ENCODE data around the gene SPRR2F. TPM values are rescaled to one million over a fixed set of nuclear protein-coding genes. Genes with fewer than 3 reads are reported as not detected.

The SPRR2F gene
- total RNA-seq (2014; rRNA removed; shearing (Covaris generic)) (not detected in 2 replicates), polyA plus RNA-seq (2016; fragmentation: Nextera tagmentation; extraction: Ambion mirVana) (0.44 and 0.57 TPM in 2 replicates)
- long read RNA-seq: 0 reads

- Mint-ChIP-seq H3K36me3 (ENCODE audit: low read depth) (peaks cover 3% of the 10 kb centered on the region; the same call in 1 of the 3 replicates), H3K27me3 (ENCODE audit: insufficient read depth, low read depth, poor library complexity) (peaks cover 2% of the 10 kb centered on the region), H3K4me3 (no peak within 1 kb of the TSS), H3K9me3 (peaks cover 3% of the 10 kb centered on the region), H3K27ac (no peak within 1 kb of the TSS; the same call in 1 of the 2 replicates), H3K4me1 (peaks cover 12% of the 10 kb centered on the region)
- no peak within 1 kb of the TSS for H3K4me3 ChIP-seq
- TF ChIP-seq REST (IDR thresholded peaks at IDR 0.05; ENCODE audit: unreplicated experiment): no peak
- no peak for TF ChIP-seq EZH2phosphoT487 (IDR thresholded peaks at IDR 0.05; ENCODE audit: unreplicated experiment)
- no peak for TF ChIP-seq ZNF114 (CRISPR knock-in tag; IDR thresholded peaks at IDR 0.05)
- TF ChIP-seq ZNF331 (CRISPR knock-in tag; IDR thresholded peaks at IDR 0.05; ENCODE audit: low read depth): no peak
- TF ChIP-seq JUNB (IDR thresholded peaks at IDR 0.05; ENCODE audit: unreplicated experiment): no peak
- no peak for TF ChIP-seq CTCF (conservative IDR thresholded peaks at IDR 0.05; ENCODE audit: low read depth in 2 of 2)
- TF ChIP-seq POLR2AphosphoS5 (IDR thresholded peaks at IDR 0.05; ENCODE audit: low read depth): no peak
- no peak for TF ChIP-seq STAT1 (IDR thresholded peaks at IDR 0.05; ENCODE audit: unreplicated experiment)
- no peak for TF ChIP-seq ETS1 (IDR thresholded peaks at IDR 0.05)
- TF ChIP-seq EZH2 (IDR thresholded peaks at IDR 0.05; ENCODE audit: low read depth, unreplicated experiment): no peak
- TF ChIP-seq CREB1 (CRISPR knock-in tag; IDR thresholded peaks at IDR 0.05; ENCODE audit: low read depth): no peak
- TF ChIP-seq ZNF462 (CRISPR knock-in tag; IDR thresholded peaks at IDR 0.05): no peak
- TF ChIP-seq NANOG (IDR thresholded peaks at IDR 0.05; ENCODE audit: borderline replicate concordance): no peak
- no peak for ATAC-seq
- H2AFZ ChIP-seq: peak within 1 kb of the TSS; percentile 90; the same call in 1 of the 2 replicates
- no peaks in the 10 kb centered on the region for H3K4me1 ChIP-seq (ENCODE audit: insufficient read depth)
- H3K36me3 ChIP-seq (ENCODE audit: insufficient read depth): no peaks in the 10 kb centered on the region
- DNase-seq (ENCODE audit: low spot score): no peak
- no peak within 1 kb of the TSS for H3K27ac ChIP-seq (ENCODE audit: low read depth)
- no peak within 1 kb of the TSS for H3K4me2 ChIP-seq
- no peaks in the 10 kb centered on the region for H4K20me1 ChIP-seq (replicated peaks; ENCODE audit: insufficient read depth)
- no peaks in the 10 kb centered on the region; the same call in 1 of the 2 replicates for H3K9me2 ChIP-seq (ENCODE audit: insufficient read depth)
- no peaks in the 10 kb centered on the region for H3K79me2 ChIP-seq (replicated peaks; ENCODE audit: insufficient read depth)
- H3F3A ChIP-seq (replicated peaks; ENCODE audit: low read depth): no peaks in the 10 kb centered on the region
- no peaks in the 10 kb centered on the region for H3K27me3 ChIP-seq (ENCODE audit: insufficient read depth)
Observed at GRCh38 chr1:153113416-153113815, at the start of gene SPRR2F. Gene SPRR2F (minus strand): TSS chr1:153113516. CDS start chr1:153112733, 783 bp downstream.

Data from GM23338 (cell line).